SK-N-MC (cell line): ENCODE results near the gene CDH15.

Source experiments
- EZH2 ChIP-seq: fragments of 200-600 bp; sonication (generic); IDR thresholded peaks from one replicate; pipeline ENCODE4 v1.6.1; 2017; ENCODE audit warnings: antibody characterized with exemption
- FOXP2 ChIP-seq: optimal IDR thresholded peaks from 2 replicates; pipeline ENCODE3; 2011; ENCODE audit warnings: mild to moderate bottlenecking, moderate library complexity; ENCODE audit not compliant: insufficient read depth; ENCODE audit errors: extremely low read length, control extremely low read depth
- POLR2AphosphoS5 ChIP-seq: IDR thresholded peaks from 2 replicates; pipeline ENCODE4 v1.6.1; 2012; ENCODE audit warnings: mild to moderate bottlenecking, low read depth, low read length, borderline replicate concordance

GRCh38 chr16:89122322-89122851 is 49.2 kb upstream of the CDH15 start:
- TF ChIP-seq POLR2AphosphoS5, result no peak
- no peak for TF ChIP-seq EZH2
- TF ChIP-seq FOXP2, result no peak
